Activated T-cell treated with anti-CD3 and anti-CD28 coated beads for 4 hours (primary cell): ENCODE results near the gene SAV1.

Experiments
- DNase-seq: peaks from one replicate; pipeline ENCODE4 v3.0.0-alpha.2; 2020

The SAV1 gene

DNA sequence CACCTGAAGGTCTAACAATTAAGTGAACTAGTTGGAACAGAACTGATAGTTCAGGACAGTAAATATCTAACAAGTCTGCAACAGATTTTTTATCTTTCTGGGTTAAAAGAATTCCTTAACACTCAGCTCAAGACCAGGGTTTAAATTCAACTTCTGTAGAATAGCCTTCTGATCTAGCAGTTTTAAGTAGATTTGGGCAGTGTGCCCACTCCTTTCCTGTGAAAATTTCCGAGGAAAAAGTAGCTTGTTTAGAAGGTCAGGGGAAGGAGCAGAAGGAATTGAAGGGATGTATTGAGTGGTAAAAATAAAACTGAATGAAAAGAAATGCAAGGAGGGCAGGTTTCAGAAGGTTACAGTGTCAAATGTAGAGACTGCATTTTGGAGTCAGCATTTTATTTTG is 62.3 kb downstream of the SAV1 start:
- no peak for DNase-seq

DNA sequence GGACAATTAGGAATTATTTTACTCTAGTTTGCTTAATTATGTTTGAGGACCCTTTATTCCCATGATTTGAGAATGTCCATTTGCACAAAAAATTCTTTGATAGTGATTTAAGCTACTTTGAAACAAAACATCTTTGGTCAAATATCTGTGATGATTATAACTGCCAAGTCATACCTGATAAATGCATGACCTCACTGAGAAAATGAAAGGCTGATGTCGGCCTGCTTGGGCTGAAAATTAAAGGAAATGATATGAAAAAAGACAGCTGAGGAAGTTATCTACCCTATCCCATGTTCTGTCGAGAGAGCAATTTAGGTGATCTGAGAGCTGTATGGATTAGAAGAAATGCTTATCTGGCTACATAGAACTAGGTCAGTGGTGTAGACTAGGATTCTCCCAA is 64.5 kb downstream of the SAV1 start:
- DNase-seq = no peak

DNA sequence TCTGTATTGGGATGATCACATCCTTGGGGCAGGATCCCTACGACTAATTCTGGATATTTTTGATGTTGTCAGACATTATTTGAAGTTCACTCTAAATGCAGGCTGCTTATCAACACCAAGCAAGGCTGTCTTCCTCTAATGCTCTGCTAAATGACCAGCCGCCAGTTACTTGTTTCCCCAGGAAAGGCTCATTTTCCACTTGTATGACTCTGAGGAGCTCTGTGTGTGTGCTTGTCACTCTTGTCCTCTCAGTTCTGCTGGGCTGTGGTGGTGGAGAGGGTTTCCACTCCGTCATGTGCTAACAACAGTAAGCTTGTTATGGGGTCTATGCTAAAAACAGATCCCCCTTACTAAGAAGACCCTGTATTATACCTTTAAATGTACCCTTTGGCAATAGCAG is 66.1 kb downstream of the SAV1 start:
- no peak for DNase-seq

DNA sequence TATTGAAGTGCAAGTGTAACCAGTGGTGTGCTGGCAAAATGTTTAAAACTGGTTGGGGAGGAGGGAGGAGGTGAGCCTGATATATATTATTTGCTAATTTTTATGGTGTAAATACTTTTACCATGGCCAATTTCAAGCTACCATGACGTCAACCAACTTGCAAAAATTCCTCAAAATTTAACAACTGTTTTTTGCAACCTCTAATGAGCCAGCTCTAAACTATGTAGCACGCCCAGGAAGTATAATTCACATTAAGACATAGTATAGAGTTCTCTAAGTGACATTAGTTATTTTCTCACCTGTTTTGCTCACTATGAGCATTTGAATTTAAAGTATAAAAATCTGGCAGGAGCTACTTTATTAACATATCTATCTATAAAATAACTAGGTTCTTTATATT is 66.7 kb downstream of the SAV1 start:
- DNase-seq = no peak

DNA sequence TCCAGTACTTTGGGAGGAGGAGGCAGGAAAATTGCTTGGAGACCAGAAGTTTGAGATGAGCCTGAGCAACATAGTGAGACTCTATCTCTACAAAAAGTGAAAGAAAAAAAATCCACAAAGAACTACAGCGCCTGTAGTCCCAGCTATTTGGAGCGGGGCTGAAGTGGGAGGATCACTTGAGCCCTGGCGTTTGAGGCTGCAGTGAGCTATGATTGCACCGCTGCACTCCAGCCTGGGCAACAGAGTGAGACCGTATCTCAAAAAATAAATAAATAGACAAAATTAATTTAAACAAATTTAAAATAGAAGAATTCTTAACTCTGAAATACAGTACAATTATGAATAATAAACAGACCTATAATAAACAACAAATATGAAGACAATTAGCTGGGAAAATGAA is 67.3 kb downstream of the SAV1 start:
- no peak for DNase-seq

DNA sequence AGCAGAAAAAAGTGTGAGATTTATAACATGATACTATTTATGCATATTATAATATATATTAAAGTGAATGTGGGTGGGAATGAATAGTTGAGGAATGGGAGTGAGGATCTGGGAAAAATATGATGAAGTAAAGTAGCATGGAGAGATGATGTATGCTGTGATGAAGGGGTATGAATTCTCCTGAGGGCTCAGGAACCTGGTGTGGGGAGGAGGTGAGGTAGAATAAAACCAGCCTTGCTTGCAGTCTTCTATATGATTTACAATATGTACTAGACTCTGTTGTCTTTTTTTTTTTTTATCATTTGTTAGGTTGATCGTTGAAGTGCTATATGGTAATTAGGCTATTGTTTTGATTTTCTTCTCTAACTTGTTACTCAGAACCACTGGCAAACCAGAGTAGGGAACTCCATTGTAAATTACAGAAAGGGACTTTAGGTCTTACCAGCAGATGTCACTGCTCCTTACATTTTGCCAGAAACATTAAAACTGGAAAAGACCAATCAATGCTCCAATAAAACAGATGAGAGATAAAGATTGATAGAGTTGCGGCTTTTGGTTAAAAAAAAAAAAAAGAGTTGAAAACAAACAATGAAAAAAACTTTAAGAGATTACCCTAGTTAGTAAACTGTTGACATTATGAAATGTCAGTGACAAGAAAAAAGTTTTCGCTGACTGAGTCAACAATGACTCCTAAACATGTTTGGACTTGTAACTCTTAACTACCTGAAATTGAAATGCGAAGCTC is 68.2 kb downstream of the SAV1 start:
- DNase-seq = no peak

DNA sequence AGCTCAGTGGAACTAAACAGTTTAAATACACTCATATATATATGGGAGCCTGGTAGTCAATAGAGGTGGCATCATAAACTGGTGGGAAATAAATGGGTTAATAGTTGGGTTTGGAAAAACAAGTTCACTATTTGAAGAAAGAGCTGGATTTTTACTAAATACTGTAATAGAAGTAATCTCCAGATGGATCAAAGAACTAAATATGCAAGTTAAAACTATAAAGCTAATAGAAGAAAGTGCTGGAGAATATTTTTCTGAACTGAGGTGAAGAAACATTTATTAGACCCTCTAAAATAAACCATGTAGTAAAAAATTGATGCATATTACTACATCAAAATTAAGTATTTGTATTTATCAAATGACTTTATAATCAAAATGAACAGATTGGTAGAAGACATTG is 69.3 kb downstream of the SAV1 start:
- no peak for DNase-seq

DNA sequence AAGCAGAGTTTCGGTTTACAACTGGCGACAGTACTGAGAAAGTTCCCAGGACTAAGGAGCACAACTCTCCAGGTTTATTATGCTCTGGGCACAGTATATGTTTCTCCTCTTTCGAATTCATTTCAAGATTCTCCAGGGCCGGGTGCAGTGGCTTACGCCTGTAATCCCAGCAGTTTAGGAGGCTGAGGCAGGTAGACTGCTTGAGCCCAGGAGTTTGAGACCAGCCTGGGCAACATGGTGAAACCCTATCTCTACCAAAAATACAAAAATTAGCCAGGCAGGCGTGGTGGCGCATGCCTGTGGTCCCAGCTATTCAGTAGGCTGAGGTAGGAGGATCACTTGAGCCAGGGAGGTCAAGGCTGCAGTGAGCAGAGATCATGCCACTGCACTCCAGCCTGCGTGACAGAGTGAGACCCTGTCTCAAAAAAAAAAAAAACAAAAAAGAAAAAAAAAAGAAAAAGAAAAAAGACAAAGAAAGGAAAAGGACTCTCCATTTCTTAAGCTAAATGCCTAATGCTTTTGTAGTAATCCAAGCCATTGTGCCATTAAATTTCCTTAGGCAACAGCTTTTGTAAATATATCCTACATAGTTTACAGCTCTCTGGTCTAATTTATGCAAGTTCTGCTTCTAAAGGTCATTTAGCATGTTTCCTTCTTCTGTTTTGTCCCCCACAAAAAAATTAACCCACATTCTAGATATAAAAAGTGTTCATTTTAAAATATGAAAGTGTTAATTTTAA is 73.4 kb downstream of the SAV1 start:
- DNase-seq = no peak

DNA sequence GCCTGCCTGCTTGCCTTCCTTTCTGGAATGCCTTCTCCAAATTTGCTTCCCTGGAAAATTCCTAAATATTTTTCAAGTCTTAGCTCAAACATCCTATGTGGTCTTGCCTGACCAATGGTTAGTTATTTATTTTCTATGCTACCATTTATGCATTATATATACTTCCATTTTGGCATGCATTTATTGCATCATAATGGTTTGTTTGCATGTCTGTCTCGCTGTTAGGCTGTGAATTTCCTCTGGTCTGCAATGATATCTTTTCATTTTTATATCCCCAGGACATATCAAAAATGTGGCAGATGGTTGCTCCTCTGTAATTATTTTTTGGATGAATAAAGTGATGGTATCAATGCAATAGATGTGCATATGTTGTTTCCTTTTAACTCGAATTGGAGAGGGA is 77.6 kb downstream of the SAV1 start:
- no peak for DNase-seq
